HG03460 (cell line): ENCODE measurements around the gene CPA4.
"Not testable (repeated sequence)": the region's sequence is repeated elsewhere in the genome, so short reads cannot be mapped to it uniquely, and the experiment has no call there.

Experiments used
- ATAC-seq: cut with Tn5 transposase; IDR thresholded peaks from one replicate; pipeline ENCODE4 v1.9.1; 2021; ENCODE audit not compliant: unreplicated experiment

The CPA4 gene

GRCh38 chr7:130301501-130302020 lies 8.6 kb downstream of the CPA4 start:
- ATAC-seq = no peak

DNA sequence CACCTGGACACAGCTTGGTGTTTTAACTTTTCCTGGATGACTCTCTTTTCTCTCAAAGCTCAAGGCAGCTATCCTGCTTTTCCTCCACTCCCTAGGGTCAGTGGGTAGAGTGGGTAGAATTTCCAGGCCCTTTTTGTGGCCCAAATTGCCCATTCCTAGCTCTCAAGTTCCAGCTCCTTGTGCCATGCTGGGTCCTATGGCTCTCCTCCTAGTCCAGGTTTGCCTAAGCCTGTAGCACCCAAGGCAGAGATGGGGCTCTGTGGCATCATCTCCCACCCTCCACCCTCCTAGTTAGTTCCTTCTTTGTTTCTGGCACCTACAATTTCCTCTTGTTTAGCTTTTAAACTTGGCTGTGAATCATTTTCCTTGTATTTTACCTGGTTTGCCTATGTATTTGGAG lies 9.7 kb downstream of the CPA4 start:
- no peak for ATAC-seq

GRCh38 chr7:130303127-130303526 lies 10.2 kb downstream of the CPA4 start:
- no peak for ATAC-seq

DNA sequence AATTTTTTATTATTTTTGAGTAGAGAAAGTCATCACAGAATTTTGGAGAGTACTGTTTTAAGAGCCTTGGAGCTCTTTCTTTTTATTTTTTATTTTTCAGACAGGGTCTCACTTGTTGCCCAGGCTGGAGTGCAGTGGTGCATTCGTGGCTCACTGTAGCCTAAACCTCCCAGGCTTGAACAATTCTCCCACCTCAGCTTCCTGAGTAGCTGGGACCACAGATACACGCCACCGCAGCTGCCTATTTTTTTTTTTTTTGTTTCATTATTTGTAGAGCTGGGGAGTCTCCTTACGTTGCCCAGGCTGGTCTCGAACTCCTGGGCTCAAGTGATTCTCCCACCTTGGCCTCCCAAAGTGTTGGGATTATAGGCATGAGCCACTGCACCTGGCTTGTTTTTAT lies 10.6 kb downstream of the CPA4 start:
- no peak for ATAC-seq

DNA sequence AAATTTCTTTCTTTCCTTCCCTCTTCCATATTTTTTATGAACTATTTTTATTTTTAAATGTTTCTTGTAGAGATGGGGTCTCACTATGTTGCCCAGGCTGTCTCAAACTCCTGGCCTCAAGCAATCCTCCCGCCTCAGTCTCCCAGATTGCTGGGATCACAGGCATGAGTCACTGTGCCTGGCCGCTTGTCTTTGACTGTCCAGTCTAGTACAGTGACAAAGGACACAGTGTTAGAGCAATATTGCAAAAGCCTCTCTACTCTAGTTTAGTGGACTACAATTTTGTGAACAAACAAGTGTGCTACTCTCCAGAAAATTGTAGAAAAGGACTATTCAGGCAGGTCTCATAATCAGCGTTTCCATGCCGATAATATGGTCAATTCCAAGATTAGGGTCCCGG lies 11.0 kb downstream of the CPA4 start:
- ATAC-seq = no peak

- no peak for ATAC-seq
Observed at GRCh38 chr7:130304878-130305277, 11.9 kb downstream of the CPA4 start.

- no peak for ATAC-seq
Observed at GRCh38 chr7:130305433-130306042, 12.6 kb downstream of the CPA4 start.

- ATAC-seq = no peak
Observed at GRCh38 chr7:130309986-130310385, 17.0 kb downstream of the CPA4 start.

- no peak for ATAC-seq
Observed at GRCh38 chr7:130314305-130314704, 21.3 kb downstream of the CPA4 start.

GRCh38 chr7:130319541-130319940 lies 26.6 kb downstream of the CPA4 start:
- no peak for ATAC-seq

- not testable (repeated sequence) for ATAC-seq
Observed at GRCh38 chr7:130321542-130322229, 28.7 kb downstream of the CPA4 start.

DNA sequence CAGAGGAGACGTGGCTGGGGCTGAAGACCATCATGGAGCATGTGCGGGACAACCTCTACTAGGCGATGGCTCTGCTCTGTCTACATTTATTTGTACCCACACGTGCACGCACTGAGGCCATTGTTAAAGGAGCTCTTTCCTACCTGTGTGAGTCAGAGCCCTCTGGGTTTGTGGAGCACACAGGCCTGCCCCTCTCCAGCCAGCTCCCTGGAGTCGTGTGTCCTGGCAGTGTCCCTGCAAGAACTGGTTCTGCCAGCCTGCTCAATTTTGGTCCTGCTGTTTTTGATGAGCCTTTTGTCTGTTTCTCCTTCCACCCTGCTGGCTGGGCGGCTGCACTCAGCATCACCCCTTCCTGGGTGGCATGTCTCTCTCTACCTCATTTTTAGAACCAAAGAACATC lies 29.7 kb downstream of the CPA4 start:
- no peak for ATAC-seq

- ATAC-seq = no peak
Observed at GRCh38 chr7:130324306-130324943, 31.5 kb downstream of the CPA4 start.

DNA sequence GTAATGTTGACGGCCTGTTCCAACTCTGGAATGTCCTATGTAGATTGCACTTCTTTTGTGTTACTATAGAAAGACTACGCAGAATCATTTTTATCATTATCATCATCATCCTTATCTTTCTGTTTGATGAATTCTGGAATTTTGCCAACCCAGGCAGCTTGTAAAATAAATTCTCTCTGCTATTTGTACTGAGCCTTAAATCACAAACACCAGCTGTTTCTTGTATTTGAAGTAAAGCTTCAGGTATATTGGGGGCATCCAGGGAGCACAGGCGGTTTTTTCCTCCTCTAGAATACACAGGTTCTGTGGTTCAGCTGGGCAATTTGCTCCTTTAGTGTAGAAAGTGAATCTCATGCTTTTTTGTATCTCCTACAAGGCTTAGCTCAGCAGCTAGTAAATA lies 36.7 kb downstream of the CPA4 start:
- no peak for ATAC-seq

- ATAC-seq = no peak
Observed at GRCh38 chr7:130332259-130333053, 39.5 kb downstream of the CPA4 start.

DNA sequence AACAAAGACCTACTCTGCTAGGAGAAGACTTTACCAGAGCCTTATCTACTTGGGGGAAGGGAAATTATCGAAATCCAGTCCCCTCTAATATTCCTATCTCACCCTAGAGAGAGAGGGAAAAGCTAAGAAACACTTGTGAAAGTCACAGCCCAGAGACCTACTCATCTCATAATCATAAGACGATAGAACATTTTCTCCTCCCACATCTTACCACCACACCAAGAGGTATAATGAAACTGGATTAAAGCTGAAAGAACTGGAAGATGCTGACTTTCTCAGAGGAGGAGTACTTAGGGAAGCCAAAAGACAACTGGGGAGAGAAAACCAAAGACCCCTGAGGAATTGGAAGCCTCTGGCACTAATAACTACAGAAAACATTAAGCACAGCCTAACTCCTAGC lies 40.9 kb downstream of the CPA4 start:
- no peak for ATAC-seq

GRCh38 chr7:130334274-130334673 lies 41.3 kb downstream of the CPA4 start:
- no peak for ATAC-seq

- ATAC-seq = no peak
Observed at GRCh38 chr7:130337410-130337971, 44.5 kb downstream of the CPA4 start.

GRCh38 chr7:130338233-130338632 lies 45.3 kb downstream of the CPA4 start:
- ATAC-seq = no peak

- no peak for ATAC-seq
Observed at GRCh38 chr7:130341882-130342281, 48.9 kb downstream of the CPA4 start.
